ENCODE measurements around the gene ATP6V1C2.
"Not testable (repeated sequence)": the region's sequence is repeated elsewhere in the genome, so short reads cannot be mapped to it uniquely, and the experiment has no call there.

The ATP6V1C2 gene

DNA sequence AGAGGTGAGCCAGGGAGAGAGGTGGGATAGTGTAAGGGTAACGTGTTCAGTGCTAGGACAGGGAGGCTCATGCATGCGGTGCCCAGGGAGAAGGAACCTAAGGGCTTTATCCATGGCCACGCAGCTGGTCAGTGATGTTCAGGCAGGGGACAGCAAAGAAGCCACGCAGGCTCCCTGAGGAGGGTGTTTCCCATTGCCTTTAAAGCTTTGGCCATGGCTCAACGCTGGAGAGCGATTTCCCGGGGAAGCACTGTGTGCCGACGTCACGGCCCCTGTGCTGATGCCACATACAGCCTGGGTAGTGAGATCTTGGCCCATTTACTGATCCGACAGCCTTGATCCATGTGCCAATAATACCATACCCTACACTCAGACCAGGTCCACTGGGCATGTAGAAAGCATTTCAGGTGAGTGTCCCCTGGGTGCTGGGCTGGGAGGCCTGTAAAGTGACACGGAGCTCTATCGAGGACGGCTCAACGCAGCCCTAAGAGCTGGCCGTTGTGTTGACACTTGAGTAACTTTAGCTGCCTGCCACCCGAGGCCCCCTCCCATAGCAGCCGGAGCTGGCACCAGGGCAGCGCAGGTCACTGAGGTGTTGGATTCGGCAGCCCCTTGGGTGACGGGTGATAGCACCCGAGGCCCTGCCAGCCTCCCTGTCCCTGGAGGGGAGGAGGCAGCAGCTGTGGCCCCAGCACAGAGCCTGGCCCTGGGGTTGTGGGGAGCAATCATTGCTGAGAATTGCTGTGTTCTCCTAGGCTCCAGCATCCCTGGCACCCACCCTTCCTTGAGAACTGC, 49.7 kb downstream of the ATP6V1C2 start:
- no peak for DNase-seq (ENCODE audit: low read depth)

GRCh38 chr2:10771786-10772185, 50.4 kb downstream of the ATP6V1C2 start:
- no peak for DNase-seq (ENCODE audit: low read depth)

- no peak for DNase-seq (ENCODE audit: low read depth)
Observed at GRCh38 chr2:10772201-10772867, 50.9 kb downstream of the ATP6V1C2 start.

DNA sequence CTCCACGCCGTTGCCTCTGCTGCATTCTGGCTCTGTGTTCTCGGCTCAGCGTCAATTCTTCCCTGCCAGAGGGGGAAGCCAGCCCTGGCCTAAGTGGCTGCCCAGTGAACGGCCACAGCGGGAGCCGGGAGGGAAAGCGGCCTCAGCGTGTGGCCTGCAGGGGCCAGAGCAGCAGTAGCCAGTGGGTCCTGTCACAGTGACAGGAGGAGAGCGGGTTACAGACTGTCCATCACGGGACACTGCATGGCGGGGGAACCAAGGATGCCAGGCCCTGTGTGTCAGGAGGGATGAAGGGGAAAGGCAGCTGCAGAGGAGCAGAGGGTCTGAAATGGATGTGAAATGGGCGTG, 51.4 kb downstream of the ATP6V1C2 start:
- no peak for DNase-seq (ENCODE audit: low read depth)

DNA sequence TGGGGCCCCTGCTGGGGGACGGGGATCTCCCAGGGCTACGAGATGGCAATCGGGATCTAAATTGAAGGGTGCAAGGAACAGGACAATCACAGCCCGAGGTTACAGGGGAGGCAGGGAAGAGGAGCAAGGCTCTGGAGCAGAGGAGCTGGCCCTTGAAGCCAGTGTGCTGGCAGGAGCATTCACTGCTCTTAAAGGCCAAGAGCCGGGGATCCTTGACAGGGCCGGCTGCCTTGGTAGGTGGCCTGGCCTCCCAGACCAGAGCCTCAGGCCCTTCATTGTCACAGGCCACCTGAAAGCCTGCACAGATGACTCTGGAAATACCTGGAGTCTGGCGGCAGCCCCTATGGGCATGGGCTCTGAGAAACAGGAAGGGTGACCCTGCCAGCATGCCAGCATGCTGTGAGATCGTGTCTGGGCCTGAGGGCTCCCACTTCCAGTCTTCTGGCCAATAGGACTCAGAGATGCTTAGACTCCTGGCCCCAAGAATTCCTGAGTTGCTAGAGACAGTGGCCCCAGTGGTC, 52.5 kb downstream of the ATP6V1C2 start:
- DNase-seq (ENCODE audit: low read depth): no peak

- no peak for DNase-seq (ENCODE audit: low read depth)
Observed at GRCh38 chr2:10774394-10774793, 53.0 kb downstream of the ATP6V1C2 start.

- DNase-seq (ENCODE audit: low read depth): no peak
Observed at GRCh38 chr2:10775021-10775780, 53.8 kb downstream of the ATP6V1C2 start.

DNA sequence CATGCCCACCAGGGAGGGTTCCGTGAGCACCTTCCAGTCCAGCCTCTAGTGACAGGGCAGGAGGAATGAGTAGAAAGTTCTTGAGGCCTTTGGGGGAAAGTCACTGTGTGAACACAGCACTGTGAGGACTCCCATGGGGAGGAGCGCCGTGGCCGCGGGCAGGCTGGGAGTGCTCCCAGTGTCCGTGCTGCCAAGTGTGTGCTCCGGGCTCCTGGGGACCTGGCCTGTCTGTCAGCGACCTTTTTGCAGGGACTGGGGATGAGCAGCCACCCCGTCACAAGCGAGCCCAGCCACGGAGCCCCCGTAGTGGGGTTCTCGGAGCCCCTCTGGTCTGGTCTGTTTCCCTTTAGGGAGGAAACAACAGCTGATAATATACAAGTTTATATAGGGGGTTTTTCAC, 54.4 kb downstream of the ATP6V1C2 start:
- DNase-seq (ENCODE audit: low read depth): no peak

GRCh38 chr2:10776231-10776977, 55.0 kb downstream of the ATP6V1C2 start:
- DNase-seq (ENCODE audit: low read depth): no peak

- DNase-seq (ENCODE audit: low read depth): no peak
Observed at GRCh38 chr2:10777111-10777841, 55.8 kb downstream of the ATP6V1C2 start.

GRCh38 chr2:10777842-10778723, 56.7 kb downstream of the ATP6V1C2 start:
- no peak for DNase-seq (ENCODE audit: low read depth)

DNA sequence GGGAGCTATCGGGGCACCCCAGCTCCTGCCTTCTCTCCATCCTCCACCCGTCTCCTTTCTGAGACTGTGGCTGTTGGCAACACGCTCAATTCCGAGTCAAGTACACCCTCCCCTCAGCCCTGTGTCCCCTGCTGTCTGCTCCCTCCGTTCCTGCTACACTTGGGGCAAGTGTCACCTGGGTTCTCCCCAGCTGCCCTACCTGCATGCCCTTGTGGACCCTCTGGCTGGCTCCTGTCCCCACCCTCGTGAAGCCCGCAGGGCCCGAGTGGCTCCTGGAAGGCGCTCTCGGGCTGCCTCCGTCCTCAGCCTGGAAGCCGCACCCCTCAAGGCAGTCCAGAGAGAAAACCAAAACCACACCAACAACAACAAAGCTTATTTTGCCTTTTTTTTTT, 57.3 kb downstream of the ATP6V1C2 start:
- DNase-seq (ENCODE audit: low read depth): no peak

DNA sequence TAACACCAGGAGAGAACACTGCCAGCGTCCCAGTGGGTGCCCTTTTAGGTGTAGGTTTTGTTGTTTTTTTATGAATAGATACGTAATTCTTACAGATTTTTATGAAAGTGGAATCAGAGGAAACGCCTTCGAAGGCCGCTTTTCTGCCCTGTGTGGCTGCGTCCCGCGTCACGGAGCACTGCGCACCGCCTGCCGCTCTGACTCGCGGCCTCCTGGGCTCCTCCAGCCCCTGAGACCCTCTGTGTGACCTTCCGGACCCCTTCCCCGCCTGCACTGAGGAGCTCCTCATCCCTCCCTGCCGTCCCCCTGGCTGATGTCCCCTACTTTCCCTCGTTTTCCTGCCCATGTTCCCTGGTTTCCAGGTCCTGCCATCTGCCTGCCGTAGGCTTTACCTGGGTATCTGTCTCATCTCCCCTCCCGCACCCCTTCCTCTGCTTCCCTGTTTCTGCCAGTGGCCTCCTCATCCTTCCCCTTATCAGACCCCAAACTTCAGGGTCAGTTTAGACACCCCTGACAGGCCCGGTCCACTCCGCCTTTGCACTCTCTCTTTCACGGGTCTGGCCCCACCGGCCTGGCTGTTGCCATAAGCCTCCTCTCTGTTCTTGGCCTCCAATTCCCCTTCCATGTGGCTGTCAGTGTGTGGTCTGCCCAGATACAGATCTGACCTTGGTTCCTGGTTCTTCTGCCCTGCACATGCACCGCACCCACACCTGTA, 58.5 kb downstream of the ATP6V1C2 start:
- DNase-seq (ENCODE audit: low read depth): no peak

DNA sequence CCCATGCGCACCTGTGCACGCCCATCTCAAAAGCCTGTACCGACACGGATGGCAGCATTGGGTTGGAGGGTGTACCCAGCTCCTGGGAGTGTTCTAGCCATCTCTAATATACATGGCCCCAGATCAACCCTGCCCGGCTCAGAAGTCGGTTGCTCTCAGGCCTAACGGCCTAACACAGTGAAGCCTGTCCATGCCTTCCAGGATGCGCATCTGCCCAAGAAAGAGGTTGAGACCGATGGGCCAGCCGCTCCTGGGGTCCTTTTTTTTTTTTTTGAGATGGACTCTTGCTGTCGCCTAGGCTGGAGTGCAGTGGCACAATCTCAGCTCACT, 59.0 kb downstream of the ATP6V1C2 start:
- DNase-seq (ENCODE audit: low read depth): no peak

DNA sequence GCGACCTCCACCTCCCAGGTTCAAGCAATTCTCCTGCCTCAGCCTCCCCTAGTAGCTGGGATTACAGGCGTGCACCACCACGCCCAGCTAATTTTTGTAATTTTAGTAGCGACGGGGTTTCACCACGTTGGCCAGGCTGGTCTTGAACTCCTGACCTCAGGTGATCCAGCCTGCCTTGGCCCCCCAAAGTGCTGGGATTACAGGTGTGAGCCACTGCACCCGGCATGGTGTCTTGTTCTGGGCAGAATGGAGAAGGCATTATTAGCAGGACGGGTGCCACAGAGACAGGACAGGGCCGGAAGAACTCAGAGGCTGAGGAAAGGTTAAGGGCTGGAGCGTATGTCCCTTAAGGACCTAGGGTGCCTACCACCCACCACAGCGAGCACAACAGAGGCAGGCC, 59.4 kb downstream of the ATP6V1C2 start:
- DNase-seq (ENCODE audit: low read depth): not testable (repeated sequence)

DNA sequence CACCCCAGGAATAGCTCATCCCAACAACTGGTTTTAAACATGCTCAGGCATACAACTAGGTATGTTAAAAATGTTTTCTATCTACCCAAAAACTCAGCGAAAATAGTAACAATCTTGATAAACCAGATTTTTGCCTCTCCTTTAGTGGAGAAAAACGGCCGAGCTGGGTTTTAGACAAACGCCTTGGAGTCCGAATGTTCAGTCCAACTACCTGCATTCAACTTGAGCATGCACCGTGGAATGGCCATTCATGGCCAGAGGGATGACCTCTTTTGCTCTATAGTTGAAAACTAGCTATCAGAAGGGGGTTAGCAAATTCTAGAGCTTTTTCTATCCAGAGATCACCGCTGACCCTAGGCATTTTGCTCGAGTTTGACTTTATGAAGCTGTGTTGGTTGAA, 60.3 kb downstream of the ATP6V1C2 start:
- no peak for DNase-seq (ENCODE audit: low read depth)

GRCh38 chr2:10783421-10783820, 62.0 kb downstream of the ATP6V1C2 start:
- no peak for DNase-seq (ENCODE audit: low read depth)

DNA sequence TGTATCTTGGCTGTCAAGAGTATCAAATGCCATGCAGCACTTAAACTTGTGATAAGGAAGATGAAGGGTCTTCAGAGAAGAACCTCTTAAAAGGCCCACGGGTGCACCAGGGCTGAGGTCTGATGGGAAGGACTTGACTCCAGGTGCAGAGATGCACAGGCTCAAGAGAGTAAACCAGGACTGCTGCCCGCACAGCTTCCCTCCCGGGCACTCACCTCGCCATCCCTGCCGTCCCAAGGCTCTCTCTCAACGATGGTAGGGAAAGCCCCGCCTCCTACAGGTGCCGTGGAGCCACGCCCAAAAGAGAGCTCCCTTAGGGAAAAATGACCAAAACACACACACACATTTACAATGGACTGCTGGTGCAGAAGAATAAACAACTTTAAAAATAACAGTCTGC, 63.3 kb downstream of the ATP6V1C2 start:
- DNase-seq (ENCODE audit: low read depth): no peak

- DNase-seq (ENCODE audit: low read depth): no peak
Observed at GRCh38 chr2:10785260-10785659, 63.8 kb downstream of the ATP6V1C2 start.
